ENCODE measurements around the gene PDE4C.
"Not testable (repeated sequence)": the region's sequence is repeated elsewhere in the genome, so short reads cannot be mapped to it uniquely, and the experiment has no call there.

Gene PDE4C

DNA sequence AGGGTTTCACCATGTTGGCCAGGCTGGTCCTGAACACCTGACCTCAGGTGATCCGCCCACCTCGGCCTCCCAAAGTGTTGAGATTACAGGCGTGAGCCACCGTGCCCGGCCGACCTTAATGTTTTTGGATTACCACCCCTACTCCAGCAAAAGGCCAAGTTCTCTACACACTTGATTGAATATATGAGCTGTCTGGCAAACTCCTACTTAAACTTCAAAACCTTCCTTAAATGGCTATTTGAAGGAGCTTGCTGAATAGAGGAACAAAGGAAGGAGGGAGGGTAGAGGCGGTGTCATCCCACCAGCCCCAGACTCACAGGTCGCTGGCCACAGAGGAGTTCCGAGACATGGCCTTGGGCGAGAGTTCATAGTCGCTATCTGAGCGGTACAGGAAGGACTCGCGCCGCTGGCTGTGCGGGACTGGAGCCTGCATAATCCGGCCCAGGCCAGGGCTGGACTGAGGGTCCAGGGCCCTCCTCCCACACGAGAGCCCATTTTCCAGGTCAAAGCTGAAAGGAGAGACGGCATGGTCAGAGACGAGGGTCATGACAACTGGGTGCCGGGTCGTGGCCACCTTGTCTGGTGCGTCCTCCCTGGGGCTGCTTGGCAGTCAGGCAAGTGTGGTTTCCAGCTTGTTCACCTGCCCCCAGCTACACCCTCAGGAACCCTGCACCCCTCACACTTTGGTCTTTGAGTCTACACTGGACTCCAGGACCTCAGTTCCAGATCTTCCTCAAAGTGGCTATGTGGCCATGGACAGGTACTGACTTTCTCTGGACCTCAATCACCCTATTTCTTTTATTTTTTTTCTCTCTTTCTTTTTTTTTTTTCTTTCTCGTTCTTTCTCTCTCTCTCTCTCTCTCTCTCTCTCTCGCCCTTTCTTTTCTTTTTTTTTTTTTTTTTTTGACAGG, 4.2 kb downstream of the PDE4C start:
- DNase-seq = no peak

DNA sequence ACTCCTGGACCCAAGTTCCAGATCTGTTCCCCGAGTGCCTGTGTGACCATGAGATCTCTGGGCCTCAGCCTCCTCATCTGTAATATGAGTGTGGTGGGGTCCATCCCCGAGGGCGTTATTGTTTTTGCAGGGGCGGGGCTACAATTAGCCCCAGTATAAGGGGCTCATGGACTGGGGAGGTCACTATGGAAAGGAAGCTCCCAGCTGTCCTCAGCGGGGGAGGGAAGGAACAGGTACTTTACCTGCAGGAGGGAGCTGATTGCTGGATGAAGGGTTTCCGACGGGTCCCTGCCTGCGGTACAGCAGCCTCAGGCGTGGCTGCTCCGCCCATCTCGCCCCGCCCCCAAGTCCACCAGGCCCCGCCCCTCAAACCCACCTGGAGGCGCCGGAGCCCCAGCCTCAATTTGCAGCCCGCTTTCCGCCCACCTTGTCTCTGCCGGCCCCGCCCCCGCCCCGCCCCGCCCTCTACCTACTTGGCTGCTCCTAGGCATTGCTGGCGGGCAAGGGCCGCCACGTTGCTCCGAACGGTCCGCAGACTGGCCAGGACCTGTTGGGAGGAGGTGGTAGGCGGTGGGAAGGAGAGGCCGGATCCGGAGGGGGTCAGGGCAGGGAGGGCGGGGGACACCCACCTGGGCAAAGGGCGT, 5.5 kb downstream of the PDE4C start:
- no peak for DNase-seq

DNA sequence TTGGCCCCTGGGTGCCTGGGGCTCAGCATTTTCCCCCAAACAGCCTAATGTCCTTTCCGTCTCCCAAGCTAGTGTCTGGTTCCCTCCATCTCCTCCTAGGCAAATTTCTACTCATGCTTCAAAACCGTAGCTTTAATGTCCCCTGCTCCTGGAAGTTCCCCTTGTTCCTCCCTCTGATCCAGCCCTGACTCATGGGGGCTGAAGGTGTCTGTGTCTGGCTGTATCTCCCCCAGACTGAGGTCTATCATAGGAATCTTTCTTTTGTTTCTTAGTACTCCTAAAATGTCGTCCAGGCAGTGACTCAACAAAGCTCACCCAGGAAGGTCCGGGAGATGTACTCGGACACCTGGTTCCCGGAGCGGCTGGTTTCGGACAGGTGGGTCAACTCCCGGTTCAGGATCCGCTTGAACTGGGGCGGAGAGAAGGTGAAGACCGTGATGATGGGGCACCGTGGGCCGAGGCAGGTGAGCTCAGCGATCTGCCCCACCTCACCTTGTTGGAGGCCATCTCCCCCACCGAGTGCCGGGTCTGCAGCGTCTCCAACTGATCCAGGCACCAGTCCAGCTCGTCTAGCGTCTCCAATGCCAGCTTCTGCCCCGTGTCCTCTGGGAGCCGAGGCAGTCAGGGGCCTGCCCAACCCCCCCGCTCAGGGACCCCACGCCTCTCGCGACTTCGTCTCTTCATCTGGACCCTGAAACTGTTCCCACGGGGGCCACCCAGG, 6.2 kb downstream of the PDE4C start:
- no peak for DNase-seq

DNA sequence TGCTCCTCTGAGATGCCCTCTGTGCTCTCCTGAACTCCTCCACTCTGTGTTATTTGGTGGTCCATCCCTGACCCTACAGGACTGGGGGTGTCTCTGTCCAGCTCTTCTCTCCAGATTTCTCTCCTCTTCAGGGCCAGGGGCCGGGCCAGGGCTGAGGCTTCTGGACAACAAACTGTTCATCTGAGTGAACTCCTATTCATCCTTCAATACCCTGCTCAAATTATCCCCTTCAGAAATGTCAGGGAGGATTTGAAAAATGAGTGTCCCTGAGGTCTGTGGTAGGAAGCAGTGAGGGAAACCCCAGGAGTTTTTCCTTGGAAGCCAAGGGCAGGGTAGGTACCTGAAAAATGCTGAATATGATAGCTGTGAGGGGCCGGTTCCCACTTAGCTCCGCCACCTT, 7.6 kb downstream of the PDE4C start:
- DNase-seq = no peak

GRCh38 chr19:18218159-18218558, 8.1 kb downstream of the PDE4C start:
- DNase-seq = no peak

DNA sequence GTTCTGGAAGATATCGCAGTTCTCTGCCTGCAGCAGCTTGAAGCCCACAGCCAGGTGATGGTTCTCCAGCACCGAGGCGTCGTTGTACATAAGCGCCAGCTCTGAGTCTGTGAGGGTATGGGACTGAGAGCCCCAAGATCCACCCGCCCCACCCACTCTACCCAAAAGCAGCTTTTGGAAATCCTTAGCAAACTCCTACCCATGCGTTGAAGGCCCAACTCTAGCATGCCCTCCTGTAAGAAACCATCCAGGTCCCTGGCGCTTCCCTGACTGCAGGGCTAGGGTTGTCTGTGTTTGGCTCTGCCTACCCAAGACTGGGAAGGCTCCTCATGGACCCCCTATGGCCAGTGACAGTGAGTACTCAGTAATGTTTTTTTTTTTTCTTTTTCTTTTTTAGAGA, 9.4 kb downstream of the PDE4C start:
- DNase-seq = no peak

DNA sequence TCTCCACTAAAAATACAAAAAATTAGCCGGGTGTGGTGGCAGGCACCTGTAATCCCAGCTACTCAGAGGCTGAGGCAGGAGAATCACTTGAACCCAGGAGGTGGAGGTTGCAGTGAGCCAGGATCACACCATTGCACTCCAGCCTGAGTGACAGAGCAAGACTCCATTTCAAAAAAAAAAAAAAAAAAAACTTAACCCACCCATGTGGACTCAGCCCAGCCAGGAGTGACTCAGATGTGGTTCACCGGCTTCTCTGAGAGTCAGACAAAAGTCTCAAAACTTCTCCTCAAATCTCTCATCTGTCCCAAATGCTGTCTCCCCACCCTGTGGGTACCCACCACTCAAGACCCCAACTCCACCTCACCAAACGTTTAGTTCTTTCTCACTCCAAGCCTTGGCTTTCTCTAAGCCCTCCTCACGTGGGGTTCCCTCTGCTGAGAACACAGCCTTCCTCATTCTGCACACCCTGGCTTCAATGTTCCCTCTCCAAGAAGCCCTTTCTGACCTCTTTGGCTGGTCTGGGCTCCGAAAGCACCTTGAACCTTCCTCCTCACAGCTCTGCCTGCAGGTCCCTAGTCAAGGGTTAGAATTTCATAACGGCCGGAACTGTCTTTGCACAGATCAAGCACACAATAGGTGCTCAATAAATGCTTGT, 11.3 kb downstream of the PDE4C start:
- DNase-seq = no peak

DNA sequence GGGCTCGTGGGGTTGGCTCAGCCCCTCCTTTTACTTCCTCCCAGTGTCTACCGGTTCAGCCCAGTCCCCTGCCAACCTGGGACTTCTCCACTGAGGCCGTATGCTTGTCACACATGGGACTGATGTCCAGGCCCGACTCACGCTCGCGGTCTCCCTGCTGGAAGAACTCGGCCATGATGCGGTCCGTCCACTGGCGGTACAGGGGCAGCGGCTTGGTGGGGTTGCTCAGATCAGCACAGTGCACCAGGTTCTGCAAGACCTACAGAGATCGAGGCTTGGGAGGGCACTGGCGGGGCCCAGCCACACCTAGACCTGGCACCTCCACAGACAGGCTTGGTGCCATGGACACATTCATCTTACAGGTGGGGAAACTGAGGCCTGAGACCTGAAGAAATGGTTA, 14.6 kb downstream of the PDE4C start:
- DNase-seq = no peak

DNA sequence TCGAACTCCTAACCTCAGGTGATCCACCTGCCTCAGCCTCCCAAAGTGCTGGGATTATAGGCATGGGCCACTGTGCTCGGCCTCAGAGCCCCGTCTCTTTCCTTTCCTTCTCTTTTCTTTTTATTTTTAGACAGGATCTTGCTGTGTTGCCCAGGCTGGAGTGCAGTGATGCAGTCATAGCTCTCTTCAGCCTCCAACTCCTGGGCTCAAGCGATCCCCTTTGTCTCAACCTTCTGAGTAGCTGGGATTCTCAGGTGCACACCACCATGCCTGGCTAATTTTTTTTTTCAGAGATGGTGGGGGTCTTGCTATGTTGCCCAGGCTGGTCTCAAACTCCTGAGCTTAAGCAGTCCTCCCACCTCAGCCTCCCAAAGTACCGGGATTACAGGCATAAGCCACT, 16.3 kb downstream of the PDE4C start:
- not testable (repeated sequence) for DNase-seq

GRCh38 chr19:18208098-18208951, 17.9 kb downstream of the PDE4C start:
- DNase-seq = peak; percentile 37

GRCh38 chr19:18206018-18206417, 20.2 kb downstream of the PDE4C start:
- DNase-seq = no peak

DNA sequence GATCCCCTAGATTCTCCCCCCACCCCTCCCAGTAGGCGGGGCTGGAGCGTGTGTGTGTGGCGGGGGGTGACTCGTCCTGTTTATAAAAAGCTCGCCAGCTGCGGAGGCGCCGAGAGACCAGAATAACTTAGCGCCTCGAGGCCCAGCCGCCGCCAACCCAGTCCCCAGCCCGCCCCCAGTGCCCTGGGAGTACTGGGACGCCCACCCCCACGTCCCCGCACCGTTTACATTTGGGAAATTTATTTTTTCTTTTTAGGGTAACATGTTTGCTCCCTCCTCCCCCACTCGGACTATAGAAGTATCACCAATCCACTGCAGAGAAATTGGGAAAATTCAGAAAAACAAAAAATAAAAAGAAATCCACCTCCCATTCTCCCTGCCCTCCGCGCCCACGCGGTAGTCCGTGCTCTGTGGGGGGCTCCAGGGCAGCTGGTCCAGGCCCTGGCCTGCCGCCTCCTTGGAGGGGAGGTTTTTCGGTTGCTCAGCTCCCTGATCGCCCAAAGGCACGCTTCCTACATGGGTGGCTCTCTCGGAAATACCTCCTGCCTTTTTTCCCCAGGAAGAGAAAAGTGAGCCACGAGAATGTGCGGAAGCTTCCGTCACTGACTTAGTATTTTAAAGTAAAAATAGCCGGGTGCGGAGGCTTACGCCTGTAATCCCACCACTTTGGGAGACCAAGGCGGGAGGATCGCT, 20.9 kb downstream of the PDE4C start:
- peak; percentile 74 for DNase-seq

- DNase-seq = no peak
Observed at GRCh38 chr19:18204394-18205199, 21.6 kb downstream of the PDE4C start.

- DNase-seq = peak; percentile 100
Observed at GRCh38 chr19:18203863-18204393, 22.3 kb downstream of the PDE4C start, which contains the start of gene RAB3A. Gene RAB3A, minus strand, starts transcription at chr19:18204042. Its CDS starts 1,302 bp downstream, at chr19:18202740.

DNA sequence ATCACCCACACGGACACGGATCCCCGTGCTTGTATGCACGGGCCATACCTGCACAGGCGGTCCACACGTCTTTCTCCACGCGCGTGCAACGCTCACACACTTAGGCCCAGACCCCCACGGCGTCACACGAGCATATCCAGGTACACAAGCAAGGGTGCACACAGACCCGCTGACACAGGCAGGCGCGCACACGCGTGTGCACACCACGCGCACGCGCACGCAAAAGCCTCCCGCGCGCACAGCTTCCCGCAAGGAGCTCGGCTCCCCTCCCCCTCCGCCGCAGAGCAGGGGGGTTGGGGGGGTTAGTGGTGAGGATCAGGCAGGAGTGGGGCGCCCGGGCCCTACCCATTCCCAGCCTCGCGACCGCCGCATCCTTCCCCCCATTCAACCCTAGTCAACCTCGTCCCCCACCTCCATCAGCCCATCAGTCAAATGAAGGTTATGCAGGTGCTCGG, 22.8 kb downstream of the PDE4C start:
- DNase-seq = peak; percentile 54

DNA sequence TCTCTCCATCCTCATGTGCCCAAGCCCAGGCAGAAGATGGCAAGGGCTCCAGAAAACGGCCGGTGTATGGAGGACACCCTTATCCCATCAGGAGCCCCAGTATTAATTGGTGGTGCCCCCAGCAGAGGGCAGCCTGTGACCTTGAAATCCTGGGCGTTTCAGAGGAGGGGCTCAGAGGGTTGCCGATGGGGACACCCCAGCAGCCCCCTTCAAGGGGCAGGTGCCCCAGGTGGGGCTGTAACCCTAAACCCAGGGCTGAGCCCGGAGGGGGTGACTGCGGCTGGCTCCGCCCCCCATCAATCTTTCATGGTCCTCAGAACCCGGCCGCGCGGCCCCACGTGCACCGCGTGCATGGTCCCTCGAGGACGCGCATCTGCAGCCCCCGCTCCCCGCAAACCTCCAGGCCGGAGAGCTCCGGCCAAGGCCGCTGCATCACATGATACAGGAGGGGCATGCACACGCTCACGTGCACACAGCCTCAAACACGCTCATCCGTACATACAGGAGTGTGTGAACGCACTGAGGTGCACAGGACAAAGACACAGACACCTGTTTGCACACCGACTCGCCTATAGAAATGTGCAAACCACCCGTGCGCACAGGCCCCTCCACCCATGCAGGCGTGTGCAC, 23.3 kb downstream of the PDE4C start:
- no peak for DNase-seq

DNA sequence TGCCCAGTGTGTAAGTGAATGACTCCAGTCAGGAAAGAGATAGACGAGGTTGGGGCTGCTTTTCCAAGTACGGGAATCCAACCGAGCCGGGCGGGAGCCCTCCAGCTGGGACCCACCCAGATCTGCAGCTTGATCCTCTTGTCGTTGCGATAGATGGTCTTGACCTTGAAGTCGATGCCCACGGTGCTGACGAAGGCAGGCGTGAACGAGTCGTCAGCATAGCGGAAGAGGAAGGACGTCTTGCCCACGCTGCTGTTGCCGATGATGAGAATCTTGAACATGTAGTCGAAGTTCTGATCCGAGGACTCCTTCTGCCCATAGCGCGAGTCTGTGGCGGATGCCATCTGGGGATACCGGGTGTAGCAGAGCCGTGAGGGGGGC, 23.9 kb downstream of the PDE4C start:
- DNase-seq = no peak

DNA sequence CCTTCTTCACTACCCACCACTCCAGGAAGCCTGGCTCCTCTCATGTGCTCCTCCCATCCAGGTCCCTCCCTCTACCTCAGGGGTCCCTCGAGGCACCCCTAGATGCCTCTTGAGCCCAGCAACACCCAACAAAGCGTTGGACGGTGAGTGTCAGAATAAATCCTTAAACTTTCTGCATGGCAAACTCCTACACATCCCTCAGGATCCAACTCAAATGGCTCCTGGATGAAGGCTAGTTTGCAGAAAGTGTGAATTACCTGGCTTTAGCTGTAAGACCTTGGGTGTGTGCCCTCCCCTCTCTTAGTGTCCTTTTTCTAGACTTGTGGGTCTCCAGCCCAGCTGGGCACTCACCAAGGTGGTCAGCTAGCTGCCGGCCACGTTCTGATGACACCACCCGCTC, 27.9 kb downstream of the PDE4C start:
- no peak for DNase-seq

GRCh38 chr19:18197941-18198340, 28.3 kb downstream of the PDE4C start:
- no peak for DNase-seq

DNA sequence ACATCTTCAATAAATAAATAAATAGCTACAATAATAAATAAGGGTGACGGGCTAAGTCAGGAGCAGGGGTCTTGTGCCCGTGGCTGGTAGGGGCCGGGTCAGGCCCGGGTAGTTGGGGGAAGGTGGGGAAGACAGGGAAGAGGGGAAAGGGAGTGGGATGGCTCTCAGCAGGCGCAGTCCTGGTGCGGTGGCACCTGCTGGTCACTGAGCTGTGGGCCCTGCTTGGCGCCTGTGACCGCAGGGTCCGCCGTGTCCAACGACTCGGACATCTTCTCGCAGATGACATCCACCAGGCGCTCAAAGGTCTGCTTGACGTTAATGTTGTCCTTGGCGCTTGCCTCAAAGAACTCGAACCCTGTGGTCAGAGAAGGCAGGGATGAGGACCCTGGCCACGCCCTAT, 28.9 kb downstream of the PDE4C start:
- no peak for DNase-seq

Measured in CD4-positive, alpha-beta T cell treated with Interferon gamma for 1 hour (primary cell).